Hepatocyte (in vitro differentiated cells): ENCODE results near the gene TMEM98.

Source experiments
- CTCF ChIP-seq: fragments of 200-600 bp; sonication (generic); IDR thresholded peaks from 2 replicates; pipeline ENCODE4 v1.5.1; 2016; ENCODE audit warnings: antibody characterized with exemption, mild to moderate bottlenecking; ENCODE audit not compliant: poor library complexity
- EZH2 ChIP-seq: fragments of 200-600 bp; sonication (generic); IDR thresholded peaks from 2 replicates; pipeline ENCODE4 v1.6.1; 2016; ENCODE audit warnings: antibody characterized with exemption, mild to moderate bottlenecking, borderline replicate concordance

- TF ChIP-seq CTCF (no peak), EZH2 (no peak)
Observed at GRCh38 chr17:32920293-32920692, 7.7 kb upstream of the TMEM98 start.
